Measurements from ENCODE around the gene GLIPR1L1.
A peak's percentile ranks its signal among the peaks of the same experiment; 100 is the strongest.
"Not testable (repeated sequence)": the region's sequence is repeated elsewhere in the genome, so short reads cannot be mapped to it uniquely, and the experiment has no call there.

Gene GLIPR1L1

GRCh38 chr12:75334384-75335030 is at the start of gene GLIPR1L1:
TSS of gene GLIPR1L1 (plus strand) at chr12:75334670. CDS start at chr12:75334729, 59 bp downstream.
- DNase-seq, result peak; percentile 58 to 82

DNA sequence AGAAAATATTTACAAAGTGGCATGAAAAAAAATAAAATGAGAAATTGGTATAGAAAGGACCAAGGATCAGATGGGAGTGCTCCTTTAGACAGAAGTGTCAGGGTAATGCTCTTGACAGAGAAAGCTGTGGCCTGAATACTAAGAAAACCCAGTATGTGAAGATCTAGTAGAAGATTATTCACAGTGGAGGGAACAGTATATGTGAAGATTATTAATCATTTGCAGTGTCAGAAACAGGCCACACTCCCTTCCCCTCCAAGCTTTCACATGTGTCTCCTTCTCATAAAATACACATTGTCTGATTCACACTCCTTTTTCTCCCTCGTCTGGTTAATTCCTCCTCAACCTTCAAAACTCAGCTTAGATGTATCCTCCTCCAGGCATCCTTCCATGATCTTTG is 45.6 kb upstream of the GLIPR1L1 start:
- no peak for DNase-seq

GRCh38 chr12:75289753-75290152 is 44.7 kb upstream of the GLIPR1L1 start:
- no peak for DNase-seq

DNA sequence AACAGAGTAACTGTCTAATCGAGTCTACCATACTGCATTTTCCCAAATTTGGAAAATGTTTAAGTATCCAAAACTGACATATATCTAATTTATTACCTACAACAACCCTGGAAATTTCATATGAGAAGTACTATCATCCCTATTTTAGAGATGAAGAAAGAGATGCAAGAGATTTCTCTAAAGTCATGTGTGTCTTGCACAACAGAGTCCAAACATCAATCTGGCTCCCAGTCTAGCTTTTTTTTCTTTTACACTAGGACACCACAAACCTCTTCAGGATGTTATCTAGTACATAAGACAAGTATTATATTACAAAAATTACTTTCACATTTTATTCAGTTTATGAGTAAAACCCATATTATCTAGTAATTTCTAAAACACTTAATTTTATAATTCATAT is 43.5 kb upstream of the GLIPR1L1 start:
- no peak for DNase-seq

DNA sequence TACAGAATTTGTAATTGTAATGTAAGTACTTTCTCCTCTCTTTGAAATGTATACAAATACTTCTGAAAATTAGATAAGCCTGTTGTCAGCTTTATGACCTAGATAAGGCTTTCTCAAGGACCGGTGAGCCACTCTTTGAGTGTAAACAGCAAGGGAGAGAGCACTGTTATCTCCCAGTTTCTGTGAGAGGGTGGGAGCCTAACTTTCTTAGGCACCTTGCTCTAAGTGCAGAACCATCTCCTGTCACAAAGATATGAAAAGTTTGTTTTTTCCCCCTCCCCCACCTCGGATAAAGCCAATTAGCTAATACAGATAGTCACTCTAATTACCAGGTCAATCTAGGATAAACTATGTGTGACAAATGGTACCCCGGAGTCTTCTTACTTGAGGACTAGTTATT is 40.1 kb upstream of the GLIPR1L1 start:
- no peak for DNase-seq

DNA sequence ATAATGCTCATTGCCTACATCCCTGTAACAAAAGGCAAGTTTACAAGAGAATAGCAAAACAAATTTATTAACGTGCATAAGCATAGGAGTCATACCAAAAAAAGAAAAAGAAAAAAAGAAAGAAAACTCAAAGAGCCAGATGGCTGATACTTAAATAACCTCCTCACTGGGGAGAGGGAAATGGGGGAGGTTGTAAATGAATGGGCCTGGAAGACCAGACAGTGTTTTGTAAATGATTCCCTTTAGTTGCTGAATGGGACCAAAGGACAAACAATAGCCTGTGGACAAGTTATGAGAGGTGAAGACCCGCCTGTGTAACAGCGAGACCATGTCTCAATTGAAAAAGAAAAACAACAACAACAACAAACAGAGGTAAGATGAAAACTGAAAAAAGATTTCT is 39.7 kb upstream of the GLIPR1L1 start:
- no peak for DNase-seq

- DNase-seq, result no peak
Measured at GRCh38 chr12:75302225-75302624, 32.2 kb upstream of the GLIPR1L1 start.

DNA sequence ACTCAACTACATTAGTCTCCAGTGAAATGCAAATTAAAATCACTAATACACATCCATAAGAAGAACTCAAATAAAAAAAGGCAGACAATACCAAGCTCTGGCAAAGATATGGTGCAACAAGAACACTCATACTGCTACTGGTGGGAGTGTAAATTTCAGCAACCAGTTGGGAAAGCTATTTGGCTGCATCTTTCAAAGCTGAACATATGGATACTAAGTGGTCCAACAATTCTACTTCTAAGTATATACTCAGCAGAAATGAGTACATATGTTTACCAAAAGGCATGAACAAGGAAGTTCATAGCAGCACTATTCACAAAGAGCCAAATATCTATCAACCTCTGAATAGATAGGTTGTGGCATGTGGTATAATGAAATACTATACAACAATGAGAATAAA is 31.7 kb upstream of the GLIPR1L1 start:
- DNase-seq, result no peak

- no peak for DNase-seq
Measured at GRCh38 chr12:75305412-75306332, 28.8 kb upstream of the GLIPR1L1 start.

DNA sequence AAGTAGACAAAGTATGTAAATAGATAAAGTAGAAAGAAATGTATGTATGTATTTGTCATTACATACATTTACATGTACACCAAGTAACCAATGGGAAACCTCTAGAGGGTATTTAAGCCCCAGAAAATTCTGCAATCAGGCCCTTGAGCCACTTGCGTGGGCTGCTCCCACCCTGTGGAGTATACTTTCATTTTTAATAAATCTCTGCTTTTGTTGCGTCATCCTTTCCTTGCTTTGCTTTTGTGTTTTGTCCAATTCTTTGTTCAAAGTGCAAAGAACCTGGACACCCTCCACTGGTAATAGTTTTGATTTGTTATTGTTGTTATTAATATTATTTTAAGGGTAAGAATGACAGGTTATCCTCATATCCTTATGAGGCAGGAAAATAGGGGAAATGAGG is 26.2 kb upstream of the GLIPR1L1 start:
- no peak for DNase-seq

- DNase-seq, result no peak
Measured at GRCh38 chr12:75311369-75311768, 23.1 kb upstream of the GLIPR1L1 start.

DNA sequence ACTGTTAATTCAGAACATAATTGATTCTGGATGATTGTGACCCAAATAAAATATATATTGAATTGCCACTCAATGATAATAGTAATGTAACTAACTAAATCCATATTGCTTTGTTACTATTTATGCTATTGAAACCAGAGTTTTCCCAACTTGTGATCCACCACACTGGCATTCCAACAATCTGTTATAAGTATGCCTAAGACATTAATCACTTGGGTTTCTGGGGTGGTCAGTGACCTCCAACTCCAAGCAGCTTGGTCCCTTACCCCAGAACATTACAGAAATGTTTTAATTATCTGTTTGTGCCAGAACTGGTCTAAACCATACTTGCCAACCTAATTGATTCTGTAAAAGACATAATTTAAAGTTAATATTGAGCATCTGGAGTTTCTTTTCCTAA is 19.0 kb upstream of the GLIPR1L1 start:
- no peak for DNase-seq

- no peak for DNase-seq
Measured at GRCh38 chr12:75317784-75318183, 16.7 kb upstream of the GLIPR1L1 start.

GRCh38 chr12:75322464-75322863 is 12.0 kb upstream of the GLIPR1L1 start:
- no peak for DNase-seq

DNA sequence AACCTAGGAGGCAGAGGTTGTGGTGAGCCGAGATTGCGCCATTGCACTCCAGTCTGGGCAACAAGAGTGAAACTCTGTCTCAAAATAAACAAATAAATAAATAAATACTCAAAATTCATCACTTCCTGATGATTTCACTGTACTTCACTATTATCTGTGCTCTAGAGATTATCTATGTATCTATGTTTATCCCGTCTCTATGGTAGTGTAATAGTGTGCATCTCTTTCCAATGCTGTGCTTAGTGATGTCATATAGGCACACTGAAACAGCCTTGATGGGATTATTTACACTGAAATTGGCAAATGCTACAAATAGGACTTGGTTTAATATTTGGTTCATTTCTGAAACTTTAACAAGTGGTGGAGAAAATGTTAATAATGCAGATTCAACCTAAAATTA is 10.8 kb upstream of the GLIPR1L1 start:
- DNase-seq, result no peak

GRCh38 chr12:75327642-75328041 is 6.8 kb upstream of the GLIPR1L1 start:
- no peak for DNase-seq

- peak; percentile 50 to 61 for DNase-seq
Measured at GRCh38 chr12:75329918-75330826, 4.3 kb upstream of the GLIPR1L1 start, which contains the start of gene CAPS2. TSS of gene CAPS2 (minus strand) at chr12:75330324. CDS start at chr12:75326498, 3,826 bp downstream.

DNA sequence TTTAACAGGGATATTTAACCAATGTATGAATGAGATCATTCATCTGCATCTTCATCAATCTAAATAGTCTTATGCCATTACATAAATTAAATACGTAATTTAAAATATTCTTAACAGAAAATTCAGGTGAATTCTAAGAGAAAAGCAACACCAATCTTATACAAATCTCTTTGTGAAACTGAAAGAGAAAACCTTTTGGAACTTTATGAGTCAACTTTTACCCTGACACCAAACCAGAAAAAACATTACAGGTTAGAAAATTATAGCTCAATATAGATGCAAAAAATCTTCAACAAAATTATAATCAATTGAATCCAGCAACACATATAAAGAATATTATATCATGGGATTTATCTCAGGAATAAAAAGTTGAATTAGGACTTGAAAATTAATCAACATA is 3.4 kb downstream of the GLIPR1L1 start:
- DNase-seq, result no peak

DNA sequence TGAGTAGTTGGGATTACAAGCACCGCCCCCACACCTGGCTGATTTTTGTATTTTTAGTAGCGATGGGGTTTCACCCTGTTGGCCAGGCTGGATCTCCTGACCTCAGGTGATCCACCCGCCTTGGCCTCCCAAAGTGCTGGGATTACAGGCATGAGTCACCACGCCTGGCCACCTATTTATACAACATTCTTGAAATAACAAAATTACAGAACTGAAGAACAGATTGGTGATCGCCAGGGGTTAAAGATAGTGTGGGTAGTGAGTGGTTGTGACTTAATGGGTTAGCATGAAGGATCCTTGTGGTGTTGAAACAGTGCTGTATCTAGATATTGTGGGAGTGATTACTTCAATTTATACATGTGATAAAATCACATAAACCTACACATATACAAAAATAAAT is 7.4 kb downstream of the GLIPR1L1 start:
- no peak for DNase-seq

GRCh38 chr12:75345531-75345930 is 11.1 kb downstream of the GLIPR1L1 start:
- DNase-seq, result no peak

- not testable (repeated sequence) for DNase-seq
Measured at GRCh38 chr12:75346215-75346614, 11.7 kb downstream of the GLIPR1L1 start.

- no peak for DNase-seq
Measured at GRCh38 chr12:75349946-75350345, 15.5 kb downstream of the GLIPR1L1 start.

GRCh38 chr12:75350413-75350812 is 15.9 kb downstream of the GLIPR1L1 start:
- DNase-seq, result no peak
